HG02870 (cell line): ENCODE data around the gene ATP2A2.
"Not testable (repeated sequence)": the region's sequence is repeated elsewhere in the genome, so short reads cannot be mapped to it uniquely, and the experiment has no call there.

ENCODE experiments used
- ATAC-seq: cut with Tn5 transposase; IDR thresholded peaks from one replicate; pipeline ENCODE4 v1.9.1; 2021; ENCODE audit warnings: mild to moderate bottlenecking, moderate library complexity; ENCODE audit not compliant: unreplicated experiment

Gene ATP2A2

GRCh38 chr12:110280779-110281548, at the start of gene ATP2A2:
TSS of gene ATP2A2 (plus strand) at chr12:110281247. CDS start at chr12:110281790, 543 bp downstream.
- peak; percentile 53 for ATAC-seq

- no peak for ATAC-seq
Observed at GRCh38 chr12:110233212-110233903, 47.7 kb upstream of the ATP2A2 start.

- no peak for ATAC-seq
Observed at GRCh38 chr12:110234331-110234751, 46.7 kb upstream of the ATP2A2 start.

GRCh38 chr12:110234755-110235154, 46.3 kb upstream of the ATP2A2 start:
- ATAC-seq = no peak

GRCh38 chr12:110235383-110235782, 45.7 kb upstream of the ATP2A2 start:
- ATAC-seq = no peak

GRCh38 chr12:110243227-110243626, 37.8 kb upstream of the ATP2A2 start:
- no peak for ATAC-seq

- ATAC-seq = no peak
Observed at GRCh38 chr12:110244372-110244771, 36.7 kb upstream of the ATP2A2 start.

- ATAC-seq = no peak
Observed at GRCh38 chr12:110244829-110245228, 36.2 kb upstream of the ATP2A2 start.

- ATAC-seq = no peak
Observed at GRCh38 chr12:110245369-110245772, 35.7 kb upstream of the ATP2A2 start.

GRCh38 chr12:110246636-110247339, 34.3 kb upstream of the ATP2A2 start:
- no peak for ATAC-seq

GRCh38 chr12:110247340-110248095, 33.5 kb upstream of the ATP2A2 start:
- ATAC-seq = no peak

GRCh38 chr12:110248096-110248447, 33.0 kb upstream of the ATP2A2 start:
- no peak for ATAC-seq

- no peak for ATAC-seq
Observed at GRCh38 chr12:110249105-110249504, 31.9 kb upstream of the ATP2A2 start.

- no peak for ATAC-seq
Observed at GRCh38 chr12:110249716-110250225, 31.3 kb upstream of the ATP2A2 start.

- no peak for ATAC-seq
Observed at GRCh38 chr12:110251381-110251780, 29.7 kb upstream of the ATP2A2 start.

GRCh38 chr12:110252716-110253115, 28.3 kb upstream of the ATP2A2 start:
- ATAC-seq = no peak

- no peak for ATAC-seq
Observed at GRCh38 chr12:110253176-110253575, 27.9 kb upstream of the ATP2A2 start.

GRCh38 chr12:110254971-110255540, 26.0 kb upstream of the ATP2A2 start:
- ATAC-seq = no peak

GRCh38 chr12:110255890-110256456, 25.1 kb upstream of the ATP2A2 start:
- ATAC-seq = not testable (repeated sequence)

- ATAC-seq = no peak
Observed at GRCh38 chr12:110256780-110257431, 24.1 kb upstream of the ATP2A2 start.
